ENCODE data around the gene ZMYM4. TPM values are rescaled to one million over a fixed set of nuclear protein-coding genes. Genes with fewer than 3 reads are reported as not detected.

The ZMYM4 gene
- total and polyA plus RNA-seq, 12 donors, result 14.7 to 59.2 (median 38.7) TPM

- peak in 4 of 7 donors; percentile 14 to 31 (median 26) for DNase-seq
- H3K27ac ChIP-seq, result no peak overlapping the region
- H3K9me3 ChIP-seq (replicated peaks in 1 of 3), result no peaks in the 10 kb centered on the region
- intact Hi-C loops (cut with DNase I), result loop anchor here in 1 of 2 donors (10.0 kb wide), 1 partner anchor 94 kb away; no protein-coding TSS in a partner anchor
- H3K4me3 ChIP-seq, result no peak overlapping the region
- no peaks in the 10 kb centered on the region for H3K4me1 ChIP-seq (replicated peaks in 1 of 2)
- no peak for TF ChIP-seq POLR2A (IDR thresholded peaks at IDR 0.05)
- TF ChIP-seq, protein P1, sequence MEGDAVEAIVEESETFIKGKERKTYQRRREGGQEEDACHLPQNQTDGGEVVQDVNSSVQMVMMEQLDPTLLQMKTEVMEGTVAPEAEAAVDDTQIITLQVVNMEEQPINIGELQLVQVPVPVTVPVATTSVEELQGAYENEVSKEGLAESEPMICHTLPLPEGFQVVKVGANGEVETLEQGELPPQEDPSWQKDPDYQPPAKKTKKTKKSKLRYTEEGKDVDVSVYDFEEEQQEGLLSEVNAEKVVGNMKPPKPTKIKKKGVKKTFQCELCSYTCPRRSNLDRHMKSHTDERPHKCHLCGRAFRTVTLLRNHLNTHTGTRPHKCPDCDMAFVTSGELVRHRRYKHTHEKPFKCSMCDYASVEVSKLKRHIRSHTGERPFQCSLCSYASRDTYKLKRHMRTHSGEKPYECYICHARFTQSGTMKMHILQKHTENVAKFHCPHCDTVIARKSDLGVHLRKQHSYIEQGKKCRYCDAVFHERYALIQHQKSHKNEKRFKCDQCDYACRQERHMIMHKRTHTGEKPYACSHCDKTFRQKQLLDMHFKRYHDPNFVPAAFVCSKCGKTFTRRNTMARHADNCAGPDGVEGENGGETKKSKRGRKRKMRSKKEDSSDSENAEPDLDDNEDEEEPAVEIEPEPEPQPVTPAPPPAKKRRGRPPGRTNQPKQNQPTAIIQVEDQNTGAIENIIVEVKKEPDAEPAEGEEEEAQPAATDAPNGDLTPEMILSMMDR (IDR thresholded peaks at IDR 0.05), result peak in 5 of 6 experiments; percentile 6 to 51 (median 43)
- H3K27me3 ChIP-seq, result no peaks in the 10 kb centered on the region
- WGBS, 4 donors, result 25 to 32% (median 30%) methylated on average over 2 of the region's 2 CpGs
- no peaks in the 10 kb centered on the region for H3K36me3 ChIP-seq (replicated peaks in 1 of 2)
Observed at GRCh38 chr1:35298464-35298863, 30.0 kb downstream of the ZMYM4 start.

GRCh38 chr1:35300376-35300775 is 31.9 kb downstream of the ZMYM4 start:
- Histone ChIP-seq H3K27ac (no peak overlapping the region), H3K27me3 (no peaks in the 10 kb centered on the region), H3K9me3 (replicated peaks in 1 of 3) (no peaks in the 10 kb centered on the region), H3K36me3 (replicated peaks in 1 of 2) (no peaks in the 10 kb centered on the region), H3K4me1 (replicated peaks in 1 of 2) (no peaks in the 10 kb centered on the region), H3K4me3 (no peak overlapping the region)
- no peak for DNase-seq
- WGBS, 4 donors, result 93 to 100% (median 99%) methylated on average over 1 of the region's 1 CpG
- no peak for TF ChIP-seq POLR2A (IDR thresholded peaks at IDR 0.05)
- TF ChIP-seq, protein P1 (IDR thresholded peaks at IDR 0.05), result no peak
- intact Hi-C loops (cut with DNase I), result loop anchor here in 1 of 2 donors (10.0 kb wide), 1 partner anchor 96 kb away; no protein-coding TSS in a partner anchor

DNA sequence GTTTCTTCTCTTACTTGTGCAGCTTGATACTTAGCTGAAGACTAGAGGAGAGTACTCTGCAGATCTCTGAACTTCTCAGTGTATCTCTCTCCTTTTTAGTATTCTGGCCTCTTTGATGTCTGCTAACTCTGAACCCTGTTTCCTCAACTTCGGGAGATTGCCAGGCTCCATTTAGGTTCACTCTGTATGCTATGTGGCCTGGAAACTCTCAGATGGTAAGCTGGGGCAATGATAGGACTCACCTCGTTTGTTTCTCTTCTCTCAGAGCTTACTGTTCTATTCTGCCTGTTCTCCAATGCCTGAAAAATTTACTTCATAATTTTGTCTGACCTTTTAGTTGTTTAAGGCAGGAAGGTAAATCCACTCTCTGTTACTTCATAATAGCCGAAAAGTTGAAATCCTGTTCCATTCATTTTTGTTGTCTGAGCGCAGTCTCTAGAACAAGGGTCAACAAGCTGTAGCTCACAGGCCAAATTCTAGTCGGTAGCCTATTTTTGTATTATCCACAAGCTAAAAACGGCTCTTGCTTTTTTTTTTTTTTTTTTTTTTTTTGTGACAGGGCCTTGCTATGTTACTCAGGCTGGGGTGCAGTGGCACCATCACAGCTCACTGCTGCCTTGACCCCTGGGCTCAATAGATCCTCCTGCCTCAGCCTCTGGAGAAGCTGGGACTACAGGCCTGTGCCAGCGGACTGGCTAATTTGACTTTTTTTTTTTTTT is 33.3 kb downstream of the ZMYM4 start:
- Histone ChIP-seq H3K4me3 (no peak overlapping the region), H3K27me3 (no peaks in the 10 kb centered on the region), H3K27ac (peak overlapping the region in 2 of 5 donors; percentile 19 to 25), H3K9me3 (replicated peaks in 1 of 3) (no peaks in the 10 kb centered on the region), H3K36me3 (replicated peaks in 1 of 2) (no peaks in the 10 kb centered on the region), H3K4me1 (replicated peaks in 1 of 2) (peaks cover 4 to 6% of the 10 kb centered on the region in 2 donors)
- TF ChIP-seq, protein P1 (IDR thresholded peaks at IDR 0.05), result no peak
- no peak for TF ChIP-seq POLR2A (IDR thresholded peaks at IDR 0.05)
- DNase-seq, result no peak
- intact Hi-C loops (cut with DNase I), result loop anchor here in 1 of 2 donors (10.0 kb wide), 1 partner anchor 97 kb away; no protein-coding TSS in a partner anchor
- WGBS, 4 donors, result 57 to 66% (median 61%) methylated on average over 7 of the region's 7 CpGs

DNA sequence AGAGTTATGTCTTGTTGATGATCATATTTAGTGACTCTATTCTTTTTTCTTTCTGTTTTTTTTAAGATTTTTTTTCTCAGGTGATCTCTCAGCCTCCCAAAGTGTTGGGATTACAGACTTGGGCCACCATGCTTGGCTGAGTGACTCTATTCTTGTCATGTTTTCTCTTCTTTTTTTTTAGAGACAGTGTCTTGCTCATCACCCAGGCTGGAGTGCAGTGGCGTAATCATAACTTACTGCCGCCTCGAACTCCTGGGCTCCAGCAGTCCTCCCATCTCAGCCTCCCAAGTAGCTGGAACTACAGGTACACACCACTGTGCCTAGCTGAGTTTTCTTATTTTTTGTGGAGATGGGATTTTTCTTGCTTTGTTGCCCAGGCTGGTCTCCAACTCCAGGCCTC is 36.9 kb downstream of the ZMYM4 start:
- Histone ChIP-seq H3K4me3 (no peak overlapping the region), H3K27ac (no peak overlapping the region), H3K4me1 (replicated peaks in 1 of 2) (peaks cover 8 to 10% of the 10 kb centered on the region in 2 donors), H3K9me3 (replicated peaks in 1 of 3) (no peaks in the 10 kb centered on the region), H3K27me3 (no peaks in the 10 kb centered on the region), H3K36me3 (replicated peaks in 1 of 2) (peaks cover 0 to 4% of the 10 kb centered on the region in 2 donors)
- no peak for TF ChIP-seq POLR2A (IDR thresholded peaks at IDR 0.05)
- TF ChIP-seq, protein P1 (IDR thresholded peaks at IDR 0.05), result no peak
- WGBS, 4 donors, result 93 to 98% (median 96%) methylated on average over 3 of the region's 3 CpGs
- intact Hi-C loops (cut with DNase I), result loop anchor here in 1 of 2 donors (10.0 kb wide), 1 partner anchor 101 kb away; no protein-coding TSS in a partner anchor
- DNase-seq, result no peak

Data from adrenal gland (tissue), 12 donors.